HFF-Myc (cell line): ENCODE measurements around the gene VWC2.

Experiments
- DNase-seq: peaks from one replicate; pipeline ENCODE4 v3.0.0-alpha.2; 2011; ENCODE audit warnings: low read depth; ENCODE audit errors: extremely low read depth
- H3K4me3 ChIP-seq: replicated peaks from 2 replicates; pipeline ENCODE4 v1.5.1; 2011; ENCODE audit warnings: low read depth, mild to moderate bottlenecking, control low read depth, low read length
- TF ChIP-seq, protein P1 (sequence below): IDR thresholded peaks from 2 replicates; pipeline ENCODE4 v1.5.1; 2012; ENCODE audit warnings: mild to moderate bottlenecking, low read depth, low read length, control low read depth; ENCODE audit errors: missing control alignments

The VWC2 gene

DNA sequence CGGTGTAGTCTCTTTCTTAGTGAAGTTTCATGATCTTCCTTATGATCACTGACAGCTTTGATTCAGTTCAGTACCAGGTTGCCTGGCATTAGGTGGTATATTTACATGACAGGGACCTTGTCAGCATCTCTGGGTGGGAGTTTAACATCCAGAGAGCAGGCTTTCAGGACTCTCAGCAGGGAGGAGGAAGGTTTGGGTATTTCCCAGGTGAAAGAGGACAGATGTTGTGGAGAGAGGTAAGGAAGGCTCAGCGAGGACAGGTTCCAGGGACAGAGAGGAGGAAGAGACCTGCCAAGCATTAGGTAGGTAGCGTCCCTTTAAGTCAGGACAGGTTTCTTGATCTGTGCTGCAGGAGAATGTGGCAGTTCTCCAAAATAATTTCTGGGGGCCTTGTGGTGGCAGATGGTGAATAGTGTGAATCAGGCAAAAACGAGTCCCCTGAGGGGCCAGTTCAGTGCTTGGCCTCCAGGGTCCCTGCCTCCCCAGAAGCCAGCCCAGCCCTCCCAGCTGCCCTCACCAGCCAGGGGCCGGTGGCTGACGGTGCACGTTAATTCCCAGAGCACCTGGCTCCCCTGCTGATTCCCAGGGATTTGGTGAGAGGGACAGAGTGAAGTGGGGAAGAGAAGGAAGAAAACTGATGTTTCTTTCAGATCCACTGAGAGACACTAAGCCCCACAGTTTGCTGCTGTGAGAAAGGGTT is 82.0 kb downstream of the VWC2 start:
- DNase-seq, result no peak
- TF ChIP-seq, protein P1, sequence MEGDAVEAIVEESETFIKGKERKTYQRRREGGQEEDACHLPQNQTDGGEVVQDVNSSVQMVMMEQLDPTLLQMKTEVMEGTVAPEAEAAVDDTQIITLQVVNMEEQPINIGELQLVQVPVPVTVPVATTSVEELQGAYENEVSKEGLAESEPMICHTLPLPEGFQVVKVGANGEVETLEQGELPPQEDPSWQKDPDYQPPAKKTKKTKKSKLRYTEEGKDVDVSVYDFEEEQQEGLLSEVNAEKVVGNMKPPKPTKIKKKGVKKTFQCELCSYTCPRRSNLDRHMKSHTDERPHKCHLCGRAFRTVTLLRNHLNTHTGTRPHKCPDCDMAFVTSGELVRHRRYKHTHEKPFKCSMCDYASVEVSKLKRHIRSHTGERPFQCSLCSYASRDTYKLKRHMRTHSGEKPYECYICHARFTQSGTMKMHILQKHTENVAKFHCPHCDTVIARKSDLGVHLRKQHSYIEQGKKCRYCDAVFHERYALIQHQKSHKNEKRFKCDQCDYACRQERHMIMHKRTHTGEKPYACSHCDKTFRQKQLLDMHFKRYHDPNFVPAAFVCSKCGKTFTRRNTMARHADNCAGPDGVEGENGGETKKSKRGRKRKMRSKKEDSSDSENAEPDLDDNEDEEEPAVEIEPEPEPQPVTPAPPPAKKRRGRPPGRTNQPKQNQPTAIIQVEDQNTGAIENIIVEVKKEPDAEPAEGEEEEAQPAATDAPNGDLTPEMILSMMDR, result no peak
- H3K4me3 ChIP-seq, result no peak overlapping the region

- DNase-seq, result no peak
- TF ChIP-seq, protein P1, result no peak
- no peak overlapping the region for H3K4me3 ChIP-seq
Observed at GRCh38 chr7:49860293-49860692, 86.9 kb downstream of the VWC2 start.

DNA sequence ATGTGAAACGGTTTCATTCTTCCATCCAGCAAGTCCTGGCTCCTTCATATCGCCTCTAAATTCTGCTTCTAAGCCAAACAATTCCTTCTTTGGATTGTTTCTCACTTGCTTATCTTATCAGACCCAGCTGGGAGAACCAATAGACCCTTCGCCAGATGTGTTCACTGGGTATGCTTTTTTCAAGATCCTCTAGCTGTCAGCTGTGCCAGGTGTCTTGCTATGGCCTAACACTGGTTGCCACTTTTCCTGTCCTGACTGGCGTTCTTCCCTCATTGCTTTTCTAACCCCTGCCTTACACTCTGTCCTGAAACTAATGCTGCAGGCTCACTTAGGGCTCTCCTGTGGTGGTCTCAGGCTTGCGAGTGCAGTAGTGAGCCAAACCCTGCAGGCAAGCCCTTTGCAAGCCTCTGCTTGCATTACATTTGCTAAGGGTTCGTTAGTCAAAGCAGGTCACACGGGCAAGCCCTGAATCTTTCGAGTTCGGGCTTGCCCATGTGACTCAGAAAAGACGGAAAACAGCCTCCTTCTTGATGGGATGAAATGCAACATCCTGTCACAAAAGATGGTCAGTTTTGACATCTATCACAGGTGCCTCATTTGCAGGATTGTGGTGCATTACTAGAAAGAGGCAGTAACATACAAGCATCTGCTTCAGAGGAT is 92.8 kb downstream of the VWC2 start:
- no peak overlapping the region for H3K4me3 ChIP-seq
- TF ChIP-seq, protein P1, result no peak
- no peak for DNase-seq

- no peak for DNase-seq
- TF ChIP-seq, protein P1, result no peak
- H3K4me3 ChIP-seq, result no peak overlapping the region
Observed at GRCh38 chr7:49866910-49867309, 93.5 kb downstream of the VWC2 start.

DNA sequence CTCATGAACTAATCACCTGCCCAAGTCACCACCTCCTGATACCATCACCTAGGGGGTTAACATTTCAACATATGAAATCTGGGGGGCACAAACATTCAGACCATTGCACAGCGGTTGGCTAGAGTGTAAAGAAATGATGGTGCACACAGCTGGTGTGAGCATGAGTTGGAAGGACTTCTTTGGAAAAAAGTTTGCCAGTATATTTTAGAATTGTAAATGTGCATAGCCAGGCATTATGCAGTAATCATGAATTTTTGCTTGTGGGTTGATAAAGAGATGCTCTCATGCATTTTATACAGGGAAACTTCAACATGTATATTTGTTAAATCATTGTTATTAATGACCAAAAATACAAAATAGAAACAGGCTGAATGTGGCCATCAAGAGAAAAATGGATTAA is 100.0 kb downstream of the VWC2 start:
- TF ChIP-seq, protein P1, result no peak
- H3K4me3 ChIP-seq, result no peak overlapping the region
- no peak for DNase-seq

- no peak for DNase-seq
- TF ChIP-seq, protein P1, result no peak
- H3K4me3 ChIP-seq, result no peak overlapping the region
Observed at GRCh38 chr7:49875336-49875735, 101.9 kb downstream of the VWC2 start.
